ENCODE measurements around the gene MKRN1. TPM values are rescaled to one million over a fixed set of nuclear protein-coding genes. Genes with fewer than 3 reads are reported as not detected.
"Not testable (repeated sequence)": the region's sequence is repeated elsewhere in the genome, so short reads cannot be mapped to it uniquely, and the experiment has no call there.

The MKRN1 gene, protein sequence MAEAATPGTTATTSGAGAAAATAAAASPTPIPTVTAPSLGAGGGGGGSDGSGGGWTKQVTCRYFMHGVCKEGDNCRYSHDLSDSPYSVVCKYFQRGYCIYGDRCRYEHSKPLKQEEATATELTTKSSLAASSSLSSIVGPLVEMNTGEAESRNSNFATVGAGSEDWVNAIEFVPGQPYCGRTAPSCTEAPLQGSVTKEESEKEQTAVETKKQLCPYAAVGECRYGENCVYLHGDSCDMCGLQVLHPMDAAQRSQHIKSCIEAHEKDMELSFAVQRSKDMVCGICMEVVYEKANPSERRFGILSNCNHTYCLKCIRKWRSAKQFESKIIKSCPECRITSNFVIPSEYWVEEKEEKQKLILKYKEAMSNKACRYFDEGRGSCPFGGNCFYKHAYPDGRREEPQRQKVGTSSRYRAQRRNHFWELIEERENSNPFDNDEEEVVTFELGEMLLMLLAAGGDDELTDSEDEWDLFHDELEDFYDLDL
- 31.8 and 39.3 TPM in 2 replicates for total RNA-seq

DNA sequence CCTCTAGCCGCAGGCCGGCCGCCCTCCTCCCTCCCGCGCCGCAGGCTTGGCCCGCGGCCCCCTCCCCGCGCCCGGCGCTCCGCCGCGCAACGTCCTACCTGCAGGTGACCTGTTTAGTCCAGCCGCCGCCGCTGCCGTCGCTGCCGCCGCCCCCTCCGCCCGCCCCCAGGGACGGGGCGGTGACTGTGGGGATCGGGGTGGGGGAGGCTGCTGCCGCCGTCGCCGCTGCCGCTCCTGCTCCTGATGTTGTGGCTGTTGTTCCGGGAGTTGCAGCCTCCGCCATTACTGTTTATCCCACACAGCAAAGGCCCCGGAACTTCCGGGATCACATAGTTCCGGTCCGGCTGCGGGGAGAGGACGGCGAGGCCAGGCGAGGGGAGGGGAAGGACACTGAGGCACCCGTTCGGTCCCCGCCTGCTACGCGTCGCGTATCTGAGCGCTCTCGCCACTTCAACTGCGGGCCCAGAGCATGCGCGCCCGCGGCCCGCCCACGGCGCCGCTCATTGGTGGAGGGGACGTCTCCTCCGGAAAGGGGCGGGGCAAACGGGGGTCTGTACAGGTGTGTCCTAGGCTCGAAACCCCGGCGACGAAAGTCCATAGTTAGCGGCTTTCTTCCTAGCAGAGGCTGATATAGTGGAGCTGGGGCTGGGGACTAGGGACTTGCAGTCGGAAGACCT, at the start of gene MKRN1:
MKRN1 (minus strand) TSS at position 444 of the 677 bp plus-strand sequence; CDS start at position 283, 161 bp downstream.
- peak; percentile 12 for DNase-seq (ENCODE audit: extremely low read depth, low read depth, low spot score)

GRCh38 chr7:140526787-140527664, 47.7 kb upstream of the MKRN1 start:
- DNase-seq (ENCODE audit: extremely low read depth, low read depth, low spot score) = no peak

DNA sequence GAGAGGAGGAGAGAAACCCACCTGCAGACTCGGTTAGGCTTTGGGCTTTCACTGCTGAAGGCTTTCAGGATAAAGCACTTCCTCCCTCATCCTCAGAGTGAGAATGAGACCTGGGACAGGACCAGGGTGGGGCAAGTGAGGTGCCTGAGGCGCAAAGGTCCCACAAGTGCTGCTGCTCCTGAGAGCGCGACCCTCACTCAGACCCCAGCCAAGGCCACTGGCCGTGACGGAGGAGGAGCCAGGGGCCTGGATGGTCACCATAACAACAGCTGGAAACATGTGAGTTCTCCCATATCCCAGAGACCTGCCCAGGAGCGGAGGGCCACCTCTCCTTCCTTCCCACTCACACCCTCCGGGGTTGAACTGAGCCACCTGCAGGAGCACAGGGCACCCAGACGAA, 46.9 kb upstream of the MKRN1 start:
- no peak for DNase-seq (ENCODE audit: extremely low read depth, low read depth, low spot score)

GRCh38 chr7:140525743-140526142, 46.4 kb upstream of the MKRN1 start:
- DNase-seq (ENCODE audit: extremely low read depth, low read depth, low spot score) = no peak

- DNase-seq (ENCODE audit: extremely low read depth, low read depth, low spot score) = no peak
Observed at GRCh38 chr7:140521421-140521820, 42.1 kb upstream of the MKRN1 start.

GRCh38 chr7:140519007-140519399, 39.7 kb upstream of the MKRN1 start:
- DNase-seq (ENCODE audit: extremely low read depth, low read depth, low spot score) = no peak

GRCh38 chr7:140518370-140519006, 39.2 kb upstream of the MKRN1 start:
- no peak for DNase-seq (ENCODE audit: extremely low read depth, low read depth, low spot score)

DNA sequence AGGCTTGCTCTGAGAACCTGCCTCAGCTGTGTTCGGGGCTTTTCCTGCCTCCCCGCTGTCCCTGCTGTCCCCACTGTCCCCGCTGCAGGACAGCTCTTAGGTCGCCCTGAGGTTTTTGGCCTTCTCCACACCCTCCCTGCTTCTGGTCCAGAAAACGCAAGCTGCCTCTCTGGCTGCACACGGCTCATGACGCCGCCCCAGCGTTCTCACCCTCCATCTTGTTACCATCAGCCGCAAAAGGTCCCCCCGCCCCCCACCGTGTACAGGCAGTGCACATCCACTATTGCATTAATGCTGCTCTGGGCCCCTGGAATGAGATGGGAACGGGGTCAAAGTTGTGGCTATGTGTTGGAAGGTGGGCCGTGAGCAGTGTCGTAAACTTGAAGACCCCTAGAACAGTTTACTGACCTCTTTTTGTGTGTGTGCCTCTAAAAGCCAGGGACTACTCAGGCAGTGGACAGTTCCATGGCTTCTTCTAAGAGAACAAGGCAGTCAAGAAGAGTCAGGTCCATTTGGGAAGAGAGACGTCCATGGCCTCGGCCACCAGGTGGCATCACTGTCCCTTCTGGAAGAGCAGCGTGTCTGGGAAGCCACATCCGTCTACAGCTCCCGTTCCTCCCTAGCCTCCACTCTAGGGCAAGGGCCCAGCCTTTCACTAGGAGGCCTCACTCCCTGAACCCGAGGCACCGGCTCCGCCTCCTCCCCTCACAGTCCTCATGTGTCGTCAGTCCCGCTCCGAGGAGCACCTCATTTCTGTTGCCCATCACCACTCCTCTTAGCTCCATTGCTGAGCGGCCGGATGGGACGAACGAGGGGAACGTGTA, 38.5 kb upstream of the MKRN1 start:
- DNase-seq (ENCODE audit: extremely low read depth, low read depth, low spot score) = peak; percentile 48

DNA sequence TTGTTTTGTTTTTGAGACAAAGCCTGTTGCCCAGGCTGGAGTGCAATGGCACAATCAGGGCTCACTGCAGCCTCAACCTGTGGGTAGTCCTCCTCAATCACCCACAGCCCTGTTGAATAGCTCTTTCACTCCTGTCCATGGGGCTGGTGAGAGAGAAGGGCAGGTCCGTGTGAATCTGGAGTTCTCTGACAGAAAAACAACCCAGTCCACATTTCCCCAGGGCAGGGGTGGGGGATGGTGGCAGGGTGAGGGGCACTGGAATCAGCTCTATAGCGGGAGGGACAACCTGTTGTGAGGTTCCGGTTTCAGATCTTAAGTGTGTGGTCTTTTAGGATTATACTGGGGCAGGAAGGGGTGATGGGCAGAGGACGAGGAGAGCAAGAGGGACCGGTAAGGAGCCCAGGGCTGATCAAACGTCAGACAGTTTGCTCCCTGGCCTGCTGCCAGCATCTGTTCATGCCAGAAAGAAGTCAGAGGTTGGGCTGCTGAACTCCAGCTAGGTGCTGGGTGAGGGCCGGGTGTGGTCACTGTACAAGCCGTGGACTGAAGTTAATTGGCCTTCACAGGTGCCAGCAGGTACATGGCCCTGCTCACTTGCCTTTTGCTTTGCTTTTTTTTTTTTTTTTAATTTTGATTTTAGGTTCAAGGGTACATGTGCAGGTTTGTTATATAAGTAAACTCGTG, 33.2 kb upstream of the MKRN1 start:
- DNase-seq (ENCODE audit: extremely low read depth, low read depth, low spot score) = no peak

DNA sequence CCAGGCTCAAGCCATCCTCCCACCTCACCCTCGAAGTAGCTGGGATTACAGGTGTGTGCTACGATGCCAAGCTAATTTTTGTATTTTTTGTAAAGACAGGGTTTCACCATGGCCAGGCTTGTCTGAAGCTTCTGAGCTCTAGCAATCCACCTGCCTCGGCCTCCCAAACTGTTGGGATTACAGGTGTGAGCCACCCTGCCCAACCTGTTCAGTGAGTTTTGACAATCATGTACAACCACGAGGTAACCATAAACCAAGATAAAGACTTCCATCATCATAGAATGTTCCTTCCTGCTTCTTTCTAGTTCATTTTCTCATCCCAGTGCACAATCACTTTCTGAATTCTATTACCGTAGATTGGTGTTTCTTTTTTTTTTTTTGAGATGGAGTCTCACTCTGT, 30.5 kb upstream of the MKRN1 start:
- no peak for DNase-seq (ENCODE audit: extremely low read depth, low read depth, low spot score)

DNA sequence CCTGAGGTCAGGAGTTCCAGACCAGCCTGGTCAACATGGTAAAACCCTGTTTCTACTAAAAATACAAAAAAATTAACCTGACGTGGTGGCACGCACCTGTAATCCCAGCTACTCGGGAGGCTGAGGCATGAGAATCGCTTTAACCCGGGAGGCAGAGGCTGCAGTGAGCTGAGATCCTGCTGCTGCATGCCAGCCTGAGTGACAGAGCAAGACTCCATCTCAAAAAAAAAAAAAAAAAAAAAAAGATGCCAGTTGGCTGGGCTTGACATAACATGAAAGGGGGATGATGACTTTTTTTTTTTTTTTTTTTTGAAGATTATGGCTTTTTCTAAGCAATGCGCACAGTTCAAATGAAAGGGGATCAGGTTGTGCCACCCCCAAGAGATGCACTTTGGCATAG, 28.3 kb upstream of the MKRN1 start:
- not testable (repeated sequence) for DNase-seq (ENCODE audit: extremely low read depth, low read depth, low spot score)

- DNase-seq (ENCODE audit: extremely low read depth, low read depth, low spot score) = no peak
Observed at GRCh38 chr7:140506788-140507464, 27.6 kb upstream of the MKRN1 start.

- no peak for DNase-seq (ENCODE audit: extremely low read depth, low read depth, low spot score)
Observed at GRCh38 chr7:140501966-140502365, 22.7 kb upstream of the MKRN1 start.

GRCh38 chr7:140497807-140498206, 18.5 kb upstream of the MKRN1 start:
- not testable (repeated sequence) for DNase-seq (ENCODE audit: extremely low read depth, low read depth, low spot score)

DNA sequence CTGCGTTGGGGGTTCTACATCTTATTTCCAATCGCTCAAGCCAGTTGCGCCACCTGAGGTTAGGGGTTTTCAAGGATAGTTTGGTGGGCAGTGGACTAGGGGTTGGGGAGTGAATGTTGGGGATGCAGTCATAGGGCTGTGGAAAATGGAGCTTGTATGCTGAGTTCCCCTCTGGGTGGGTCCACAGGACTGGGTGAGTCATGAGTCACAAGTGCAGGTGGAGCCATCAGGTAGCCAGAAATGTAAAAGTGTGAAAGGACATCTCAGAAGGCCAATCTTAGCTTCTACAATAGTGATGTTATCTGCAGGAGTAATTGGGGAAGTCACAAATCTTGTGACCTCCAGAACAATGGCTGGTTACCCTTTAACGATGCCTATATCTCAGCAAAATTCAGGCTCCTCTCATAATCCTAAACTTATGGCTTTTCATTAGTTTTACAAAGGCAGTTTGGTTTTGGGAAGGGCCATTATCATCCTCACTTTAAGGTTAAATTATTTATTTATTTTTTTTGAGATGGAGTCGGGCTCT, 18.0 kb upstream of the MKRN1 start:
- DNase-seq (ENCODE audit: extremely low read depth, low read depth, low spot score) = no peak

- DNase-seq (ENCODE audit: extremely low read depth, low read depth, low spot score) = no peak
Observed at GRCh38 chr7:140495514-140496097, 16.3 kb upstream of the MKRN1 start.

- no peak for DNase-seq (ENCODE audit: extremely low read depth, low read depth, low spot score)
Observed at GRCh38 chr7:140494867-140495266, 15.6 kb upstream of the MKRN1 start.

GRCh38 chr7:140489026-140489359, 9.7 kb upstream of the MKRN1 start:
- no peak for DNase-seq (ENCODE audit: extremely low read depth, low read depth, low spot score)
